PC-9 (cell line): ENCODE results near the gene CHP2.

Source experiments
- CTCF ChIP-seq: fragments of 200-600 bp; sonication (generic); conservative IDR thresholded peaks from 2 replicates; pipeline ENCODE4 v1.6.1; 2017; ENCODE audit warnings: mixed run types, antibody characterized with exemption, mild to moderate bottlenecking, moderate library complexity
- EZH2 ChIP-seq: fragments of 200-600 bp; sonication (generic); IDR thresholded peaks from 2 replicates; pipeline ENCODE4 v1.8.0; 2017; ENCODE audit warnings: antibody characterized with exemption, low read depth

DNA sequence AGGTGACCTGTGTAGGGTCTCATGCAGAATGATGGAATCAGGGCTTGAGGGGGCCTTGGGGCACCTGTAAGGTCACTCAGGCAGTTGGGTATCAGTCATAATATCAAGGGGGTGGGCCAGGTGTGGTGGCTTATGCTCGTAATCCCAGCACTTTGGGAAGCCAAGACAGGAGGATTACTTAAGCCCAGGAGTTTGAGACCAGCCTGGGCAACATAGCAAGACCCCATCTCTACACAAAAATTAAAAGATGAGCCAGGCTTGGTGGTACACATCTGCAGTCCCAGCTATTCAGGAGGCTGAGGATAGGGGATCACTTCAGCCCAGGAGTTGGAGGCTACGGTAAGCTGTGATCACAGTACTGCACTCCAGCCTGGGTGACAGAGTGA, 49.3 kb upstream of the CHP2 start:
- TF ChIP-seq CTCF (no peak), EZH2 (no peak)
